Neural crest cell (in vitro differentiated cells): ENCODE results near the gene COX10. TPM values are rescaled to one million over a fixed set of nuclear protein-coding genes. Genes with fewer than 3 reads are reported as not detected.

ENCODE experiments used
- DNase-seq: peaks from one replicate; pipeline ENCODE4 v3.0.0; 2021; ENCODE audit warnings: low read depth, mixed read lengths, low spot score
- H3K27ac Mint-ChIP-seq: one replicate; pipeline ENCODE4 v1.8.0; 2021; ENCODE audit warnings: mild to moderate bottlenecking, mixed read lengths; ENCODE audit not compliant: unreplicated experiment
- H3K27me3 Mint-ChIP-seq: 2 replicates; pipeline ENCODE4 v1.8.0; 2021; ENCODE audit warnings: low read depth, mild to moderate bottlenecking, mixed read lengths
- H3K36me3 Mint-ChIP-seq: 2 replicates; pipeline ENCODE4 v1.8.0; 2021; ENCODE audit warnings: low read depth, mild to moderate bottlenecking, mixed read lengths
- H3K4me1 Mint-ChIP-seq: 2 replicates; pipeline ENCODE4 v1.8.0; 2021; ENCODE audit warnings: mixed read lengths
- H3K4me3 Mint-ChIP-seq: one replicate; pipeline ENCODE4 v1.8.0; 2021; ENCODE audit warnings: mild to moderate bottlenecking, mixed read lengths
- H3K9me3 Mint-ChIP-seq: 2 replicates; pipeline ENCODE4 v1.8.0; 2021; ENCODE audit warnings: mixed read lengths
- CTCF ChIP-seq: fragments of 200-600 bp; sonication (generic); conservative IDR thresholded peaks from 2 replicates; pipeline ENCODE4 v1.5.0; 2021; ENCODE audit warnings: antibody characterized with exemption, mild to moderate bottlenecking
- total RNA-seq: library from RNA; stranded (reverse); gene quantifications from 2 replicates; pipeline ENCODE4 v1.2.1, GENCODE V29; 2021

COX10 gene
- total RNA-seq, 1 donor from 2014 or later: 19.3 TPM

GRCh38 chr17:14072881-14073280 lies 3.6 kb downstream of the COX10 start:
- DNase-seq: no peak
- no peaks in the 10 kb centered on the region for H3K36me3 Mint-ChIP-seq
- H3K27me3 Mint-ChIP-seq: no peaks in the 10 kb centered on the region
- peak overlapping the region; percentile 4 for H3K4me3 Mint-ChIP-seq
- H3K27ac Mint-ChIP-seq: no peak overlapping the region
- peaks cover 29% of the 10 kb centered on the region for H3K4me1 Mint-ChIP-seq
- no peak for TF ChIP-seq CTCF
- no peaks in the 10 kb centered on the region for H3K9me3 Mint-ChIP-seq

GRCh38 chr17:14078027-14078426 lies 8.7 kb downstream of the COX10 start:
- no peaks in the 10 kb centered on the region for H3K27me3 Mint-ChIP-seq
- peaks cover 3% of the 10 kb centered on the region for H3K36me3 Mint-ChIP-seq
- no peak for DNase-seq
- peaks cover 4% of the 10 kb centered on the region for H3K4me1 Mint-ChIP-seq
- no peak overlapping the region for H3K4me3 Mint-ChIP-seq
- TF ChIP-seq CTCF: no peak
- H3K27ac Mint-ChIP-seq: no peak overlapping the region
- H3K9me3 Mint-ChIP-seq: no peaks in the 10 kb centered on the region

- no peak for TF ChIP-seq CTCF
- DNase-seq: no peak
- Mint-ChIP-seq H3K36me3 (peaks cover 3% of the 10 kb centered on the region), H3K27me3 (no peaks in the 10 kb centered on the region), H3K9me3 (no peaks in the 10 kb centered on the region), H3K4me3 (no peak overlapping the region), H3K4me1 (peaks cover 4% of the 10 kb centered on the region), H3K27ac (no peak overlapping the region)
These were observed 11.5 kb downstream of the COX10 start for GRCh38 chr17:14080847-14081251.

DNA sequence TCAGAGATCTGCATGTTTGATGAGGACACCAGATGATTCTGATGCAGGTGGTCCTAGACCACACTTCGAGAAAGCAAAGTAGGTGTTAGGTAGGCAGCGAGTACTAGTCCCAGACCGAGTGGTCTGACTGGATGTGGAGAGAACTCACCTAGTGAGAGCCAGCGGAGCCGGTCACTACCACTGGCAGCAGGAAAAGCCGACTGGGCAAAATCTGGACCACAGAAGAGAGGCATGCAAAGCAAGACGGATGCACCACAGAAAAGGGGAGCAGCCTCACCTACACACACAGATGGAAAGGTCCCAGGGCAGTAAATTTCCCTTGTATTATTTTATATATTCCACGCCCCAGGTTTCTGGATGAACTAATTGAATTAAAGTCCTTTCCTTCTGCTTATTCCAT lies 13.5 kb downstream of the COX10 start:
- H3K27ac Mint-ChIP-seq: no peak overlapping the region
- H3K4me3 Mint-ChIP-seq: no peak overlapping the region
- H3K27me3 Mint-ChIP-seq: no peaks in the 10 kb centered on the region
- H3K9me3 Mint-ChIP-seq: no peaks in the 10 kb centered on the region
- no peak for DNase-seq
- H3K36me3 Mint-ChIP-seq: peaks cover 3% of the 10 kb centered on the region
- no peaks in the 10 kb centered on the region for H3K4me1 Mint-ChIP-seq
- TF ChIP-seq CTCF: no peak

DNA sequence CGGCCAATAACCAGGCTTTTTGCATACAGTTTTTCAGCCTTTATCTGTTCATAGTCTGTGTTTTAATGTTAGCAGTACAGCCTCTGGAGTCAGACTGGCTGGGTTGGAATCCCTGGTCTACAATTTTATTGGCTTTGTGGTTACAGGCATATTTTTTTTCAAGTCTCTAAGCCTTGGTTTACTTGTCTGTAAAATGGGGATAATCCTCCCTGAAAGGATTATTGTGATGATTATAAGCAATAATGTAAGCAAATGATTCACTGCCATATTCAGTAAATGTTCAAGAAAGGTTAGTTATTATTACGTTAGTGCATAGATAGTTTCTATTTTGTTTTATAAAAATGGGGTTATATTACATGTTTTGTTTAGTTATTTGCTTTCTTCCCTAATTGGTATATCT lies 15.7 kb downstream of the COX10 start:
- H3K36me3 Mint-ChIP-seq: peaks cover 3% of the 10 kb centered on the region
- no peak for TF ChIP-seq CTCF

DNA sequence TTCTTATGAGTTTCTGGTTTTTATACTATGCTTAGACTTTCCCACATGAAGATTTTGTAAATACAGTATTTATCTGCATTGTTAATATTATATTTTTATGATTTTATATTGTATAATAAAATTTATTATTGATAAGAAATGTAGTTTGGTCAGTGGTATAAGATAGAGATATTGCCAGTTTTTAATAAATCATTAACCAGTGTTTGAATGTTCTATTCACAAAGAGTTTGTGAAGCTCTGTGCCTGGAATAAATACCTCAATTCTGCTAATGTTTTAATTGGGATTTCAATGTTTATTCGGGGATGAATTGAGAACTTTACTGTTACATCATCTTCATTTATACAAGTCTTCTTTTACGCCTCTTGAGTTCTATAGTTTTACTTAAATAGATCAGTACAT lies 16.9 kb downstream of the COX10 start:
- Mint-ChIP-seq H3K4me1 (peaks cover 3% of the 10 kb centered on the region), H3K4me3 (no peak overlapping the region), H3K27ac (no peak overlapping the region), H3K36me3 (peaks cover under 1% of the 10 kb centered on the region), H3K27me3 (no peaks in the 10 kb centered on the region), H3K9me3 (no peaks in the 10 kb centered on the region)
- DNase-seq: no peak
- no peak for TF ChIP-seq CTCF

More for the DNA sequence above, 15.7 kb downstream of the COX10 start:
- Mint-ChIP-seq H3K9me3 (no peaks in the 10 kb centered on the region), H3K27me3 (no peaks in the 10 kb centered on the region), H3K4me3 (no peak overlapping the region), H3K27ac (no peak overlapping the region), H3K4me1 (no peaks in the 10 kb centered on the region)
- no peak for DNase-seq
